Fibroblast of lung (primary cell): ENCODE measurements around the gene LRRC26. TPM values are rescaled to one million over a fixed set of nuclear protein-coding genes. Genes with fewer than 3 reads are reported as not detected.
"Not testable (repeated sequence)": the region's sequence is repeated elsewhere in the genome, so short reads cannot be mapped to it uniquely, and the experiment has no call there.

Experiments used
- DNase-seq, 2 donors: peaks; one replicate each; pipeline versions ENCODE4 v3.0.0 to v3.0.0-alpha.2; 2010; ENCODE audit warnings: low read depth in 2 of 2
- H2AFZ ChIP-seq: 2 replicates; pipeline ENCODE4 v1.5.1; 2012; ENCODE audit warnings: low read length, control low read depth, inconsistent platforms
- H3K27ac ChIP-seq: 2 replicates; pipeline ENCODE4 v1.5.1; 2011; ENCODE audit warnings: low read length, control low read depth; ENCODE audit not compliant: insufficient read depth
- H3K27me3 ChIP-seq: 2 replicates; pipeline ENCODE4 v1.5.1; 2011; ENCODE audit warnings: mild to moderate bottlenecking, low read length; ENCODE audit not compliant: control insufficient read depth, insufficient read depth
- H3K36me3 ChIP-seq: 2 replicates; pipeline ENCODE4 v1.5.1; 2011; ENCODE audit warnings: low read length; ENCODE audit not compliant: control insufficient read depth, insufficient read depth
- H3K4me1 ChIP-seq: 2 replicates; pipeline ENCODE4 v1.5.1; 2011; ENCODE audit warnings: low read length; ENCODE audit not compliant: control insufficient read depth, insufficient read depth; ENCODE audit errors: extremely low read depth
- H3K4me2 ChIP-seq: 2 replicates; pipeline ENCODE4 v1.5.1; 2011; ENCODE audit warnings: low read length, control low read depth; ENCODE audit not compliant: insufficient read depth; ENCODE audit errors: extremely low read depth
- H3K4me3 ChIP-seq, 4 experiments: fragments of 200-600 bp in 1 of 4; sonication (generic) in 1 of 4; replicated peaks in 1 of 4; 2 replicates each; pipeline ENCODE4 v1.5.1; 2011 to 2016; ENCODE audit warnings: low read length in 4 of 4, low read depth in 3 of 4, mild to moderate bottlenecking in 3 of 4, control low read depth in 2 of 4, inconsistent platforms in 1 of 4, mixed read lengths in 1 of 4; ENCODE audit not compliant: insufficient read depth in 1 of 4; ENCODE audit errors: control extremely low read depth in 1 of 4
- H3K79me2 ChIP-seq: 2 replicates; pipeline ENCODE4 v1.5.1; 2012; ENCODE audit warnings: mild to moderate bottlenecking, low read length, inconsistent platforms; ENCODE audit not compliant: control insufficient read depth, insufficient read depth
- H3K9ac ChIP-seq: 2 replicates; pipeline ENCODE4 v1.5.1; 2011; ENCODE audit warnings: mild to moderate bottlenecking, low read length, control low read depth; ENCODE audit not compliant: insufficient read depth
- H3K9me3 ChIP-seq: 2 replicates; pipeline ENCODE4 v1.5.1; 2012; ENCODE audit warnings: low read depth, low read length; ENCODE audit not compliant: control insufficient read depth, insufficient read depth
- H4K20me1 ChIP-seq: 2 replicates; pipeline ENCODE4 v1.5.1; 2011; ENCODE audit warnings: low read length; ENCODE audit not compliant: control insufficient read depth, insufficient read depth; ENCODE audit errors: extremely low read depth
- EZH2 ChIP-seq: IDR thresholded peaks from 2 replicates; pipeline ENCODE4 v1.5.1; 2012; ENCODE audit warnings: low read length, control low read depth, mild to moderate bottlenecking; ENCODE audit errors: missing control alignments
- polyA plus RNA-seq, 2 donors: library from polyadenylated mRNA; depleted of rRNA in 1 of 2; stranded (reverse) in 1 of 2; unstranded in 1 of 2; fragments of >200 nt; gene quantifications; 2 replicates each; pipeline ENCODE4 v1.2.1, GENCODE V29; 2011 to 2012; ENCODE audit warnings: missing spikeins in 1 of 2
- total RNA-seq: library from RNA; depleted of rRNA; stranded (reverse); fragments of >200 nt; gene quantifications from 2 replicates; pipeline ENCODE4 v1.2.1, GENCODE V29; 2014
- TF ChIP-seq, protein P1 (sequence below), 2 donors: IDR thresholded peaks in 1 of 2; conservative IDR thresholded peaks in 1 of 2; 1 replicate in 1 of 2; 2 replicates in 1 of 2; pipeline ENCODE4 v1.5.1; 2011 to 2012; ENCODE audit warnings: low read length in 2 of 2, control low read depth in 1 of 2, inconsistent platforms in 1 of 2, low read depth in 1 of 2, mild to moderate bottlenecking in 1 of 2

The LRRC26 gene
- total and polyA plus RNA-seq, 2 donors (not counting 1 experiment from before 2014, with no cell fraction given), result not detected

DNA sequence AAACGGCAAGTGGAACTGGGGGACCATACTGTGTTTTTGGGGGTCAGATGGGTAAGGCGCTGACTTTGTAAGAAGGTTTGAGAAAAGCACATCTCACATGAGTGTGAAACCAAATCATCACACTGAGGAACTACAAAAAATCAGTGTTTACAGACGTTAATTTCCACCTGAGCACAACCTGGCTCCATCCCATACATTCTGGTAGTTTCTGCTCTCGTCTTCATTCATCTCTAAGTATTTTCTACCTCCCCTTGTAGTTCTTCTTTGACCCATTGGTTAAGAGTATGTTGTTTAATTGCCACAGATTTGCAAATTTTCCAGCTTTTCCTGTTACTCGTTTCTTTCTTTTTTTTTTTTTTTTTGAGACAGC lies 46.4 kb downstream of the LRRC26 start:
- no peak for DNase-seq

DNA sequence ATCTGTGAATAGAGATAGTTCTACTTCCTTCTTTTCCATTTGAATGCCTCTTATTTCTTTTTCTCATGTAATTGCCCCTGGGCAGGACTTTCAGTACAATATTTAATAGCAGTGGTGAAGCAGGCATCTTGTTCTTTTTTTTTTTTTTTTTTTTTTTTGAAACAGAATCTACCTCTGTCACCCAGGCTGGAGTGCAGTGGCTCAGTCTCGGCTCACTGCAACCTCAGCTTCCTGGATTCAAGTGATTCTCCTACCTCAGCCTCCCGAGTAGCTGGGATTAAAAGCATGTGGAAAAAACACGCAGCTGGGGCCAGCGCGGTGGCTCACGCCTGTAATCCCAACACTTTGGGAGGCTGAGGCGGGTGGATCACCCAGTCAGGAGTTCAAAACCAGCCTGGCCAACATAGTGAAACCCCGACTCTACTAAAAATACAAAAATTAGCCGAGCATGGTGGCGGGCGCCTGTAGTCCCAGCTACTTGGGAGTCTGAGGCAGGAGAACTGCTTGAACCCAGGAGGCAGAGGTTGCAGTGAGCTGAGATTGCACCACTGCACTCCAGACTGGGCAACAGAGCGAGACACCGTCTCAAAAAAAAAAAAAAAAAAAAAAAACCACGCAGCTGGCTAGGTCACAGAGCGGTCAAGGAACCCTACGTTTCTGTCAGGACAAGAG lies 46.9 kb downstream of the LRRC26 start:
- H4K20me1 ChIP-seq, DNase-seq, H3K36me3 ChIP-seq, H2AFZ ChIP-seq, H3K4me3 ChIP-seq, H3K79me2 ChIP-seq, H3K9ac ChIP-seq, H3K27me3 ChIP-seq, H3K9me3 ChIP-seq, H3K4me1 ChIP-seq, H3K4me2 ChIP-seq, H3K27ac ChIP-seq: not testable (repeated sequence)

More for the DNA sequence above, 46.4 kb downstream of the LRRC26 start:
- no peak for TF ChIP-seq EZH2
- TF ChIP-seq, protein P1, sequence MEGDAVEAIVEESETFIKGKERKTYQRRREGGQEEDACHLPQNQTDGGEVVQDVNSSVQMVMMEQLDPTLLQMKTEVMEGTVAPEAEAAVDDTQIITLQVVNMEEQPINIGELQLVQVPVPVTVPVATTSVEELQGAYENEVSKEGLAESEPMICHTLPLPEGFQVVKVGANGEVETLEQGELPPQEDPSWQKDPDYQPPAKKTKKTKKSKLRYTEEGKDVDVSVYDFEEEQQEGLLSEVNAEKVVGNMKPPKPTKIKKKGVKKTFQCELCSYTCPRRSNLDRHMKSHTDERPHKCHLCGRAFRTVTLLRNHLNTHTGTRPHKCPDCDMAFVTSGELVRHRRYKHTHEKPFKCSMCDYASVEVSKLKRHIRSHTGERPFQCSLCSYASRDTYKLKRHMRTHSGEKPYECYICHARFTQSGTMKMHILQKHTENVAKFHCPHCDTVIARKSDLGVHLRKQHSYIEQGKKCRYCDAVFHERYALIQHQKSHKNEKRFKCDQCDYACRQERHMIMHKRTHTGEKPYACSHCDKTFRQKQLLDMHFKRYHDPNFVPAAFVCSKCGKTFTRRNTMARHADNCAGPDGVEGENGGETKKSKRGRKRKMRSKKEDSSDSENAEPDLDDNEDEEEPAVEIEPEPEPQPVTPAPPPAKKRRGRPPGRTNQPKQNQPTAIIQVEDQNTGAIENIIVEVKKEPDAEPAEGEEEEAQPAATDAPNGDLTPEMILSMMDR (conservative IDR thresholded peaks at IDR 0.05 in 1 of 2, IDR thresholded peaks at IDR 0.05 in 1 of 2; ENCODE audit: low read depth in 1 of 2, low read length in 2 of 2), result no peak
- no peaks in the 10 kb centered on the region for H3K27me3 ChIP-seq
- no peak overlapping the region for H3K27ac ChIP-seq
- H3K9ac ChIP-seq, result no peak overlapping the region
- H2AFZ ChIP-seq, result no peak overlapping the region
- no peak overlapping the region for H3K4me2 ChIP-seq
- H3K4me1 ChIP-seq, result peaks cover 2% of the 10 kb centered on the region
- H3K79me2 ChIP-seq, result peaks cover 8% of the 10 kb centered on the region
- H3K36me3 ChIP-seq, result no peaks in the 10 kb centered on the region
- H3K4me3 ChIP-seq, result no peak overlapping the region
- no peaks in the 10 kb centered on the region for H4K20me1 ChIP-seq
- no peaks in the 10 kb centered on the region for H3K9me3 ChIP-seq

DNA sequence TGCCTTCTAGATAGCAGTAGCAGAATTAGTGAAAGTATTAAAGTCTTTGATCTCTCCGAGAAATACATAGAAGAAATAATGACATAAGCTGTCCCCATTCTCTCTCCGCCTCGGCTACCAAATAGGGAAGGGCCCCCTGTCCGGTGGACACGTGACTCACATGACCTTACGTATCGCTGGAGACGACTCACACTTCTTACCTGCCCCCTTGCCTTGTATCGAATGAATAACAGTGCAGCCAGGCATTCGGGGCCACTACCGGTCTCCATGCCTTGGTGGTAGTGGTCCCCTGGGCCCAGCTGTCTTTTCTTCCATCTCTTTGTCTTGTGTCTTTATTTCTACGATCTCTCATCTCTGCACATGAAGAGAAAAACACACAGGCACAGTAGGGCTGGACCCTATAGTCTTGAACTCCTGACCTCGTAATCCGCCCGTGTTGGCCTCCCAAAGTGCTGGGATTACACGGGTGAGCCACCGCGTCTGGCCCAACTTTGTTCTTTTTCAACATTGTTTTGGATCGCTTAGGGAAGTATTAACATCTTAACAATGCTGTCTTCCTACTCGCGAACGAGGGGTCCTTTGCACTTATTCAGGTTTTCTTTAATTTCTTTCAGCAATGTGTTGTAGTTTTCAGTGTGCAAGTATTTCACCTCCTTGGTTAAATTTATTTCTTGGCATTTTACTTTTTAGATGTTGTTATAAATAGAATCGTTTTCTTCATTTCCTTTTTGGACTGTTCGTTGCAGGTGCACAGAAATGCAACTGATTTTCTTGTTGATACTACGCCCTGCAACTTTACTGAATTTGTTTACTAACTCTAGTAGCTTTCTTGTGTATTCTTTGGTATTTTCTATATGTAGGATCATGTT lies 47.7 kb downstream of the LRRC26 start:
- not testable (repeated sequence) for H3K4me3 ChIP-seq, H2AFZ ChIP-seq, H3K36me3 ChIP-seq, H3K9me3 ChIP-seq, H3K9ac ChIP-seq, H3K27me3 ChIP-seq, H3K27ac ChIP-seq, H4K20me1 ChIP-seq, H3K79me2 ChIP-seq, DNase-seq, H3K4me2 ChIP-seq, H3K4me1 ChIP-seq

Other genes with a start within 250 kb of the LRRC26 start
Only the 30 nearest of the 31 such genes appear.
- gene C8G, start 224.8 kb downstream of the LRRC26 start, total RNA-seq, result 1.2 TPM in 1 of 2 replicates, not detected in the other
- 0.40 TPM in 1 of 2 replicates, not detected in the other for gene C8G, start 224.8 kb downstream of the LRRC26 start, polyA plus RNA-seq
- 0.17 TPM in 1 of 2 replicates, not detected in the other for gene LCN12, start 217.8 kb downstream of the LRRC26 start, total RNA-seq
- 0.02 TPM in 1 of 2 replicates, not detected in the other for gene LCN12, start 217.8 kb downstream of the LRRC26 start, polyA plus RNA-seq
- 89.9 and 90.3 TPM in 2 replicates for gene PTGDS, start 192.5 kb downstream of the LRRC26 start, total RNA-seq
- 2.0 and 4.9 TPM in 2 replicates for gene PTGDS, start 192.5 kb downstream of the LRRC26 start, polyA plus RNA-seq
- gene LCNL1, start 187.1 kb downstream of the LRRC26 start, total RNA-seq, result 3.3 and 6.3 TPM in 2 replicates
- gene LCNL1, start 187.1 kb downstream of the LRRC26 start, polyA plus RNA-seq, result 0.75 and 1.4 TPM in 2 replicates
- 13.7 and 14.9 TPM in 2 replicates for gene PAXX, start 177.6 kb downstream of the LRRC26 start, total RNA-seq
- gene PAXX, start 177.6 kb downstream of the LRRC26 start, polyA plus RNA-seq, result 6.1 and 9.9 TPM in 2 replicates
- 1.3 and 3.5 TPM in 2 replicates for gene CLIC3, start 173.5 kb downstream of the LRRC26 start, total RNA-seq
- gene CLIC3, start 173.5 kb downstream of the LRRC26 start, polyA plus RNA-seq, result 0.98 and 1.5 TPM in 2 replicates
- 13.9 and 21.8 TPM in 2 replicates for gene ABCA2, start 141.8 kb downstream of the LRRC26 start, total RNA-seq
- gene ABCA2, start 141.8 kb downstream of the LRRC26 start, polyA plus RNA-seq, result 8.5 and 13.4 TPM in 2 replicates
- not detected in 2 replicates for gene FUT7, start 138.0 kb downstream of the LRRC26 start, total RNA-seq
- not detected in 2 replicates for gene FUT7, start 138.0 kb downstream of the LRRC26 start, polyA plus RNA-seq
- gene NPDC1, start 123.9 kb downstream of the LRRC26 start, total RNA-seq, result 10.5 and 15.7 TPM in 2 replicates
- 9.0 and 12.1 TPM in 2 replicates for gene NPDC1, start 123.9 kb downstream of the LRRC26 start, polyA plus RNA-seq
- gene ENTPD2, start 116.0 kb downstream of the LRRC26 start, total RNA-seq, result under 0.01 TPM in 2 replicates
- gene ENTPD2, start 116.0 kb downstream of the LRRC26 start, polyA plus RNA-seq, result not detected in 2 replicates
- 0.26 and 2.8 TPM in 2 replicates for gene SAPCD2, start 99.5 kb downstream of the LRRC26 start, total RNA-seq
- gene SAPCD2, start 99.5 kb downstream of the LRRC26 start, polyA plus RNA-seq, result 0.85 and 2.7 TPM in 2 replicates
- 15.7 and 21.1 TPM in 2 replicates for gene UAP1L1, start 92.5 kb downstream of the LRRC26 start, total RNA-seq
- gene UAP1L1, start 92.5 kb downstream of the LRRC26 start, polyA plus RNA-seq, result 16.4 and 17.9 TPM in 2 replicates
- 63.2 and 96.6 TPM in 2 replicates for gene MAN1B1, start 83.1 kb downstream of the LRRC26 start, total RNA-seq
- 43.0 and 45.5 TPM in 2 replicates for gene MAN1B1, start 83.1 kb downstream of the LRRC26 start, polyA plus RNA-seq
- 93.0 and 126 TPM in 2 replicates for gene DPP7, start 55.3 kb downstream of the LRRC26 start, total RNA-seq
- gene DPP7, start 55.3 kb downstream of the LRRC26 start, polyA plus RNA-seq, result 28.6 and 44.3 TPM in 2 replicates
- under 0.01 TPM in 1 of 2 replicates, not detected in the other for gene GRIN1, start 30.9 kb downstream of the LRRC26 start, total RNA-seq
- 0.06 and 0.08 TPM in 2 replicates for gene GRIN1, start 30.9 kb downstream of the LRRC26 start, polyA plus RNA-seq
- not detected in 2 replicates for gene TMEM210, start 2.0 kb upstream of the LRRC26 start, total RNA-seq
- gene TMEM210, start 2.0 kb upstream of the LRRC26 start, polyA plus RNA-seq, result not detected in 2 replicates
- 15.9 and 18.0 TPM in 2 replicates for gene ANAPC2, start 18.5 kb upstream of the LRRC26 start, total RNA-seq
- 9.1 and 12.3 TPM in 2 replicates for gene ANAPC2, start 18.5 kb upstream of the LRRC26 start, polyA plus RNA-seq
- 56.3 and 58.3 TPM in 2 replicates for gene SSNA1, start 18.6 kb upstream of the LRRC26 start, total RNA-seq
- 37.7 and 51.2 TPM in 2 replicates for gene SSNA1, start 18.6 kb upstream of the LRRC26 start, polyA plus RNA-seq
- gene TPRN, start 30.7 kb upstream of the LRRC26 start, total RNA-seq, result 5.1 and 5.8 TPM in 2 replicates
- gene TPRN, start 30.7 kb upstream of the LRRC26 start, polyA plus RNA-seq, result 1.6 and 2.3 TPM in 2 replicates
- 36.2 and 36.3 TPM in 2 replicates for gene TMEM203, start 35.6 kb upstream of the LRRC26 start, total RNA-seq
- 38.6 and 44.9 TPM in 2 replicates for gene TMEM203, start 35.6 kb upstream of the LRRC26 start, polyA plus RNA-seq
- 2.6 and 3.1 TPM in 2 replicates for gene NDOR1, start 35.6 kb upstream of the LRRC26 start, total RNA-seq
- gene NDOR1, start 35.6 kb upstream of the LRRC26 start, polyA plus RNA-seq, result 2.4 and 5.6 TPM in 2 replicates
- gene RNF208, start 52.2 kb upstream of the LRRC26 start, total RNA-seq, result 0.26 and 0.33 TPM in 2 replicates
- gene RNF208, start 52.2 kb upstream of the LRRC26 start, polyA plus RNA-seq, result 0.14 and 0.34 TPM in 2 replicates
- gene CYSRT1, start 55.1 kb upstream of the LRRC26 start, total RNA-seq, result 0.51 and 0.66 TPM in 2 replicates
- gene CYSRT1, start 55.1 kb upstream of the LRRC26 start, polyA plus RNA-seq, result 0.19 and 0.25 TPM in 2 replicates
- under 0.01 TPM in 1 of 2 replicates, not detected in the other for gene RNF224, start 57.5 kb upstream of the LRRC26 start, total RNA-seq
- gene RNF224, start 57.5 kb upstream of the LRRC26 start, polyA plus RNA-seq, result not detected in 2 replicates
- not detected in 2 replicates for gene SLC34A3, start 60.9 kb upstream of the LRRC26 start, total RNA-seq
- not detected in 2 replicates for gene SLC34A3, start 60.9 kb upstream of the LRRC26 start, polyA plus RNA-seq
- gene TUBB4B, start 71.2 kb upstream of the LRRC26 start, total RNA-seq, result 106 and 111 TPM in 2 replicates
- gene TUBB4B, start 71.2 kb upstream of the LRRC26 start, polyA plus RNA-seq, result 332 and 663 TPM in 2 replicates
- gene STPG3, start 81.2 kb upstream of the LRRC26 start, total RNA-seq, result not detected in 2 replicates
- gene STPG3, start 81.2 kb upstream of the LRRC26 start, polyA plus RNA-seq, result not detected in 2 replicates
- 40.6 and 50.0 TPM in 2 replicates for gene NELFB, start 85.3 kb upstream of the LRRC26 start, total RNA-seq
- 23.5 and 32.7 TPM in 2 replicates for gene NELFB, start 85.3 kb upstream of the LRRC26 start, polyA plus RNA-seq
- gene TOR4A, start 107.7 kb upstream of the LRRC26 start, total RNA-seq, result 12.6 and 22.1 TPM in 2 replicates
- 3.3 and 11.3 TPM in 2 replicates for gene TOR4A, start 107.7 kb upstream of the LRRC26 start, polyA plus RNA-seq
- gene NRARP, start 132.2 kb upstream of the LRRC26 start, total RNA-seq, result under 0.01 TPM in 1 of 2 replicates, not detected in the other
- gene NRARP, start 132.2 kb upstream of the LRRC26 start, polyA plus RNA-seq, result 0.07 TPM in 2 replicates